Activated CD8-positive, alpha-beta memory T cell treated with anti-CD3 and anti-CD28 coated beads, Interleukin-2, amount 10 ng/mL, durations not matched to agents 7 days and 5 days (primary cell): Measurements from ENCODE around the gene MCAT. TPM values are rescaled to one million over a fixed set of nuclear protein-coding genes. Genes with fewer than 3 reads are reported as not detected.
"Not testable (repeated sequence)": the region's sequence is repeated elsewhere in the genome, so short reads cannot be mapped to it uniquely, and the experiment has no call there.

Source experiments
- ATAC-seq: fragments of 150-1000 bp; cut with Tn5 transposase; one replicate; pipeline ENCODE4 v1.10.0; 2021; ENCODE audit warnings: moderate library complexity
- CTCF ChIA-PET: fragments of 350-600 bp; sonication (Branson Sonifier 250); formaldehyde crosslinking; loops from one replicate; lab custom pipeline; 2021; ENCODE audit warnings: antibody characterized with exemption; lab: Charles Lee
- DNase-seq: peaks from one replicate; pipeline ENCODE4 v3.0.0-alpha.2; 2020
- H3K27ac Mint-ChIP-seq: one replicate; pipeline ENCODE4 v1.8.0; 2021; ENCODE audit warnings: mild to moderate bottlenecking, mixed read lengths
- H3K27me3 Mint-ChIP-seq: one replicate; pipeline ENCODE4 v1.8.0; 2021; ENCODE audit warnings: mixed read lengths
- H3K36me3 Mint-ChIP-seq: one replicate; pipeline ENCODE4 v1.8.0; 2021; ENCODE audit warnings: mild to moderate bottlenecking, mixed read lengths
- H3K4me1 Mint-ChIP-seq: one replicate; pipeline ENCODE4 v1.8.0; 2021; ENCODE audit warnings: mixed read lengths
- H3K4me3 Mint-ChIP-seq: one replicate; pipeline ENCODE4 v1.8.0; 2021; ENCODE audit warnings: mild to moderate bottlenecking, moderate library complexity, mixed read lengths
- H3K9me3 Mint-ChIP-seq: one replicate; pipeline ENCODE4 v1.8.0; 2022; ENCODE audit warnings: low read depth, mixed read lengths
- total RNA-seq, 2 experiments: library from RNA; stranded (reverse); gene quantifications; one replicate each; pipeline ENCODE4 v1.2.3, GENCODE V29; 2021

The MCAT gene
- total RNA-seq, 2 experiments from 2014 or later: 10.7 to 13.2 TPM

GRCh38 chr22:43118024-43118849 lies 25.0 kb downstream of the MCAT start:
- ATAC-seq (no peak), DNase-seq (no peak)
- peaks cover 5% of the 10 kb centered on the region for H3K27me3 Mint-ChIP-seq
- no peak overlapping the region for H3K27ac Mint-ChIP-seq
- H3K36me3 Mint-ChIP-seq: no peaks in the 10 kb centered on the region
- no peak overlapping the region for H3K4me3 Mint-ChIP-seq
- CTCF ChIA-PET: interaction anchor here (1.1 kb wide), 1 partner anchor 8 kb away, joined by 3 read pairs; no protein-coding TSS in a partner anchor
- H3K4me1 Mint-ChIP-seq: peaks cover 5% of the 10 kb centered on the region
- H3K9me3 Mint-ChIP-seq: no peaks in the 10 kb centered on the region

DNA sequence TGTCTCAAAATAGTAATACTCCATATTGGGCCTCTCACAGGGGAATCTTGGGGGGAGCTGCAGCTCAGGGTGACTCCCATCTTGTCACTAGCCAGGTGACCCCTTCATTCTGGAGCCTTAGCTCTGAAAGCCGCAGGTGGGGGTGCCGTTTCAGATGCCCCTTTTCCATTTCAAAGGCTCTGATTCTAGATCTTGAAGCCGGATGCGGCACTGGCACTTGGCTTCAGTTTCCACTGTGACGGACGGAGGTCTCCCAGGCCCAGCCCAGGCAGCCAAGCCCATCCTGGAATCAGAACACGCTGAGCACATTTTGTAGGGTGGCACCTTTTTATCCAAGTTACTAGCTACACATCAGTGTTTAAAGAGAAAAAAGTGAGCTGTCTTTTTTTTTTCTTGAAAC lies 26.3 kb downstream of the MCAT start:
- no peak overlapping the region for H3K27ac Mint-ChIP-seq
- H3K9me3 Mint-ChIP-seq: no peaks in the 10 kb centered on the region
- no peak for DNase-seq
- CTCF ChIA-PET: no interaction called here
- no peak for ATAC-seq
- H3K4me1 Mint-ChIP-seq: peaks cover 5% of the 10 kb centered on the region
- no peaks in the 10 kb centered on the region for H3K36me3 Mint-ChIP-seq
- peaks cover 15% of the 10 kb centered on the region for H3K27me3 Mint-ChIP-seq
- H3K4me3 Mint-ChIP-seq: no peak overlapping the region

GRCh38 chr22:43114958-43115357 lies 28.2 kb downstream of the MCAT start:
- H3K4me3 Mint-ChIP-seq: no peak overlapping the region
- CTCF ChIA-PET: no interaction called here
- ATAC-seq (no peak), DNase-seq (no peak)
- H3K9me3 Mint-ChIP-seq: no peaks in the 10 kb centered on the region
- H3K27ac Mint-ChIP-seq: no peak overlapping the region
- H3K27me3 Mint-ChIP-seq: peaks cover 25% of the 10 kb centered on the region
- peaks cover 11% of the 10 kb centered on the region for H3K4me1 Mint-ChIP-seq
- H3K36me3 Mint-ChIP-seq: no peaks in the 10 kb centered on the region

GRCh38 chr22:43113526-43114251 lies 29.5 kb downstream of the MCAT start:
- Mint-ChIP-seq H3K9me3 (no peaks in the 10 kb centered on the region), H3K36me3 (no peaks in the 10 kb centered on the region), H3K27me3 (peaks cover 34% of the 10 kb centered on the region), H3K4me3 (no peak overlapping the region), H3K27ac (no peak overlapping the region), H3K4me1 (peaks cover 8% of the 10 kb centered on the region)
- ATAC-seq (no peak), DNase-seq (no peak)
- CTCF ChIA-PET: no interaction called here

DNA sequence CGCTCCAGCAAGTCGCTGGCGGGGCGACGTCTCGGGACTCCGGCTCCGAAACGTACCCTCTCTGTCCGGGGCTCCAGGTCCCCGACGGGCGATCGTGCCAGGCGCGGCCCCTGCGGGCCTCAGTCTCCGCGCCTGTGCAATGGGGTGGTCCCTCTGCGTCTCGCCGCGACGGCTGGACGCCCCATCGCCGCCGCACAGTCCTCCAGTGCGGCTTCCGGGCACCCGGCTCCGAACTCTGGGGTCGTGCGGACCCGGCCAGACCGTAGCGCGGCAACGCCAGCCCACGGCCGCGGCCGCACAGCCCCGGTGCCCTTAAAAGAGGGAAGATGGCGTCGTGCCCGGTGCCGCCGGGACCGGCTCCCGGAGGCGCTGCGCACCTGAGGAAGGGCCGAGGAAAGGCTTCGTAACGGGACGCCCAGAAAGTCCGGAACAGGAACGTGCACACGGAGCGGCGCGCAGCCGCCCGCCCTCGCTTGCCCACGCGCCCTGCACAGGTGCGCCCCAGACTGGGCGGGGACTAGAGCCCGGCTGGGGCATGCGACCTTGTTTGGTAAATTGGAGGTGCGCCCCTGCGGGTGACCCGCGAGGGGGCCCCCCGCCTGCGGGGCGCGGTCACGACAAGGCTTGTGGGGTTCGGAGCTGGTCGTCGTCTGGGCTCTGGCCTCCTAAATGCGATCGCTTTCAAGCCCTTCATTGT lies 32.1 kb downstream of the MCAT start:
- Mint-ChIP-seq H3K36me3 (no peaks in the 10 kb centered on the region), H3K4me3 (peak overlapping the region; percentile 52), H3K9me3 (no peaks in the 10 kb centered on the region), H3K27ac (no peak overlapping the region), H3K4me1 (peaks cover 7% of the 10 kb centered on the region), H3K27me3 (peaks cover 35% of the 10 kb centered on the region)
- peak; percentile 43 for DNase-seq
- ATAC-seq: peak; percentile 62
- CTCF ChIA-PET: interaction anchor here (1.4 to 2.5 kb wide), 4 partner anchors 21 to 77 kb away, joined by 3 to 7 read pairs (median 6); partner anchors contain the start of gene MCAT

- CTCF ChIA-PET: interaction anchor here (1.2 to 2.5 kb wide), 3 partner anchors 8 to 32 kb away, joined by 3 to 7 read pairs (median 6); partner anchors contain the start of gene MCAT
These were observed 32.7 kb downstream of the MCAT start, which contains the start of gene BIK for GRCh38 chr22:43110444-43110926. TSS of gene BIK (plus strand) at chr22:43110750. CDS start at chr22:43124023, 13,273 bp downstream.

DNA sequence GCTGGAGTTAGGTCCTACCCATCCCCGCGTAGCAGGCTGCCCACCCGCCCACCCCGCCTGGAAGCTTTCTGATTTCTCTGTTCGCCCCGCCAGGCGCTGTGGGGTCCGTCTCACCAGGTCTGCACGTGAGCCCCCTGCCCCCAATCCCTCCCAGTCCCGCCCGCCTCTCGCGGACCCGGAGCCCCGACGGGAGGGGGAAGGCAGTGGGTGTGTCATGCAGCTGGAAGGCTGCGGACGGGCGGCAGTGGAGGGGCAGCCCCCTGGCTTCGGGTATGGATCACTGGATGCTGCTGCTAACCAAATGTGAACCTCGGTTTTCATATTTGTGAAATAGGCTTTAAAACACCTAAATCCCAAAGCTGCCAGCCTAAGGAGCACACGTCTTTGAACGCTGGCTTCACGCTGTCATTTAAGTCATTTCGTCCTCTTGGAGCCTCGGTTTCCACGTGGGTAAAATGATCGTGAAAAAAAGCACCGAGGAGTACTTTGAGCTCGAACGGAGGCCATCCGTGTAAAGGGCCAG lies 33.2 kb downstream of the MCAT start:
- H3K4me3 Mint-ChIP-seq: peak overlapping the region; percentile 65
- H3K4me1 Mint-ChIP-seq: peaks cover 7% of the 10 kb centered on the region
- no peaks in the 10 kb centered on the region for H3K9me3 Mint-ChIP-seq
- ATAC-seq (no peak), DNase-seq (no peak)
- H3K27me3 Mint-ChIP-seq: peaks cover 35% of the 10 kb centered on the region
- no peak overlapping the region for H3K27ac Mint-ChIP-seq
- H3K36me3 Mint-ChIP-seq: no peaks in the 10 kb centered on the region
- CTCF ChIA-PET: interaction anchor here (1.2 to 2.5 kb wide), 3 partner anchors 9 to 33 kb away, joined by 3 to 7 read pairs (median 6); partner anchors contain the start of gene MCAT

More at GRCh38 chr22:43110444-43110926, 32.7 kb downstream of the MCAT start, which contains the start of gene BIK:
- peak; percentile 67 for DNase-seq
- no peaks in the 10 kb centered on the region for H3K36me3 Mint-ChIP-seq
- peak; percentile 75 for ATAC-seq
- peaks cover 7% of the 10 kb centered on the region for H3K4me1 Mint-ChIP-seq
- no peak within 1 kb of the TSS for H3K27ac Mint-ChIP-seq
- H3K9me3 Mint-ChIP-seq: no peaks in the 10 kb centered on the region
- peak within 1 kb of the TSS; percentile 65 for H3K4me3 Mint-ChIP-seq
- peaks cover 35% of the 10 kb centered on the region for H3K27me3 Mint-ChIP-seq

- no peaks in the 10 kb centered on the region for H3K36me3 Mint-ChIP-seq
- CTCF ChIA-PET: interaction anchor here (1.2 to 2.5 kb wide), 3 partner anchors 9 to 33 kb away, joined by 3 to 7 read pairs (median 6); partner anchors contain the start of gene MCAT
- H3K9me3 Mint-ChIP-seq: no peaks in the 10 kb centered on the region
- H3K4me1 Mint-ChIP-seq: peaks cover 7% of the 10 kb centered on the region
- DNase-seq (no peak), ATAC-seq (no peak)
- H3K27ac Mint-ChIP-seq: no peak overlapping the region
- H3K4me3 Mint-ChIP-seq: no peak overlapping the region
- H3K27me3 Mint-ChIP-seq: peaks cover 35% of the 10 kb centered on the region
These were observed 33.7 kb downstream of the MCAT start for GRCh38 chr22:43109511-43109910.

- Mint-ChIP-seq H3K36me3 (no peaks in the 10 kb centered on the region), H3K27ac (no peak overlapping the region), H3K9me3 (no peaks in the 10 kb centered on the region), H3K4me3 (no peak overlapping the region), H3K4me1 (peaks cover 9% of the 10 kb centered on the region), H3K27me3 (peaks cover 15% of the 10 kb centered on the region)
- CTCF ChIA-PET: no interaction called here
- ATAC-seq: no peak
- DNase-seq: no peak
These were observed 36.9 kb downstream of the MCAT start for GRCh38 chr22:43106302-43106701.

DNA sequence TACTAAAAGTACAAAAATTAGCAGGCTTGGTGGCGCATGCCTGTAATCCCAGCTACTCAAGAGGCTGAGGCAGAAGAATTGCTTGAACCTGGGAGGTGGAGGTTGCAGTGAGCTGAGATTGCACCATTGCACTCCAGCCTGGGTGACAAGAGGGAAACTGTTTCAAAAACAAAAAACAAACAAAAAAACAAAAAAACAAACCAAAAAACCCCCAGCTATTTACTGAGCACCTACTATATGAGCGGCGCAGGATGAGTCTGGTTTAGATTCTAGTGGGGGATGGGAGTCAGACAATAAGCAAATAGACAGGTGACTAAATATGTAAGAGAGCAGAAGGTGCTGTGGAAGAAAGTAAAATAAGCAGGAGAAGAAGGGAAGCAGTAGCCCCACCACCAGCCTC lies 38.2 kb downstream of the MCAT start:
- peaks cover 10% of the 10 kb centered on the region for H3K27me3 Mint-ChIP-seq
- not testable (repeated sequence) for H3K27ac Mint-ChIP-seq, H3K9me3 Mint-ChIP-seq, H3K36me3 Mint-ChIP-seq, DNase-seq, ATAC-seq, H3K4me3 Mint-ChIP-seq, H3K4me1 Mint-ChIP-seq
- CTCF ChIA-PET: interaction anchor here (1.3 to 1.8 kb wide), 2 partner anchors 20 to 34 kb away, joined by 4 to 5 read pairs; no protein-coding TSS in a partner anchor

GRCh38 chr22:43104056-43104625 lies 39.1 kb downstream of the MCAT start:
- not testable (repeated sequence) for H3K4me3 Mint-ChIP-seq, H3K27ac Mint-ChIP-seq, H3K36me3 Mint-ChIP-seq, ATAC-seq, H3K4me1 Mint-ChIP-seq, DNase-seq, H3K27me3 Mint-ChIP-seq, H3K9me3 Mint-ChIP-seq
- CTCF ChIA-PET: interaction anchor here (0.6 to 1.8 kb wide), 3 partner anchors 19 to 47 kb away, joined by 3 to 5 read pairs (median 4); no protein-coding TSS in a partner anchor

- no peak for DNase-seq
- Mint-ChIP-seq H3K36me3 (peaks cover 1% of the 10 kb centered on the region), H3K9me3 (peaks cover 2% of the 10 kb centered on the region), H3K27ac (no peak overlapping the region), H3K27me3 (no peaks in the 10 kb centered on the region), H3K4me1 (peaks cover 5% of the 10 kb centered on the region), H3K4me3 (no peak overlapping the region)
- no peak for ATAC-seq
- CTCF ChIA-PET: interaction anchor here (0.7 kb wide), 1 partner anchor 14 kb away, joined by 3 read pairs; no protein-coding TSS in a partner anchor
These were observed 41.9 kb downstream of the MCAT start for GRCh38 chr22:43101306-43101705.
